B cell (primary cell): ENCODE measurements around the gene SLC18A2. TPM values are rescaled to one million over a fixed set of nuclear protein-coding genes. Genes with fewer than 3 reads are reported as not detected.

Source experiments
- ATAC-seq: fragments of 200-7000 bp; cut with Tn5 transposase; one replicate; pipeline ENCODE4 v1.10.0; 2021; ENCODE audit warnings: low read depth, mild to moderate bottlenecking, moderate number of reproducible peaks, moderate library complexity
- CTCF ChIA-PET: fragments of 350-600 bp; sonication (Branson Sonifier 250); formaldehyde crosslinking; loops from one replicate; lab custom pipeline; 2021; ENCODE audit warnings: antibody characterized with exemption, inconsistent platforms; lab: Charles Lee
- POLR2A ChIA-PET: fragments of 350-600 bp; sonication (Branson Sonifier 250); formaldehyde crosslinking; loops from one replicate; lab custom pipeline; 2021; ENCODE audit warnings: antibody characterized with exemption; lab: Charles Lee
- DNase-seq: peaks from one replicate; pipeline ENCODE4 v3.0.0; 2013
- H2AFZ ChIP-seq: 2 replicates; pipeline ENCODE4 v1.6.1; 2012; ENCODE audit warnings: mild to moderate bottlenecking, low read depth, low read length; ENCODE audit not compliant: insufficient read depth, poor library complexity, severe bottlenecking
- H3K27ac ChIP-seq, 2 donors: 1 replicate in 1 of 2; 2 replicates in 1 of 2; pipeline ENCODE4 v1.5.1; 2012 to 2013; ENCODE audit warnings: low read length in 2 of 2, mild to moderate bottlenecking in 2 of 2, moderate library complexity in 1 of 2
- H3K27me3 ChIP-seq, 4 experiments: fragments of 200-600 bp in 1 of 4; sonication (generic) in 1 of 4; replicated peaks in 1 of 4; 1 replicate in 2 of 4; 2 replicates in 2 of 4; pipeline versions ENCODE4 v1.6.1 to v1.7.0; 2013 to 2016; ENCODE audit warnings: low read length in 3 of 4, mild to moderate bottlenecking in 2 of 4, mixed read lengths in 1 of 4, moderate library complexity in 1 of 4; ENCODE audit not compliant: insufficient read depth in 4 of 4, control insufficient read depth in 3 of 4; ENCODE audit errors: control extremely low read depth in 1 of 4
- H3K36me3 ChIP-seq, 2 experiments: replicated peaks in 1 of 2; 1 replicate in 1 of 2; 2 replicates in 1 of 2; pipeline versions ENCODE4 v1.6.1 to v1.7.1; 2013; ENCODE audit warnings: low read length in 1 of 2; ENCODE audit not compliant: insufficient read depth in 2 of 2, control insufficient read depth in 1 of 2; ENCODE audit errors: control extremely low read depth in 1 of 2, extremely low read depth in 1 of 2
- H3K4me1 ChIP-seq, 2 donors: fragments of 200-600 bp in 1 of 2; sonication (generic) in 1 of 2; 1 replicate in 1 of 2; 2 replicates in 1 of 2; pipeline versions ENCODE4 v1.5.1 to v1.6.1; 2013 to 2017; ENCODE audit warnings: low read length in 2 of 2; ENCODE audit not compliant: control insufficient read depth in 2 of 2, insufficient read depth in 2 of 2
- H3K4me2 ChIP-seq: replicated peaks from 2 replicates; pipeline ENCODE3; 2012; ENCODE audit warnings: mild to moderate bottlenecking, low read depth, low read length; ENCODE audit not compliant: poor library complexity, severe bottlenecking
- H3K4me3 ChIP-seq, 5 experiments: fragments of 200-600 bp in 1 of 5; sonication (generic) in 1 of 5; 1 replicate in 3 of 5; 2 replicates in 2 of 5; pipeline versions ENCODE4 v1.5.1 to v1.7.0; 2011 to 2016; ENCODE audit warnings: low read length in 4 of 5, mild to moderate bottlenecking in 4 of 5, low read depth in 2 of 5, control low read depth in 1 of 5, moderate library complexity in 1 of 5; ENCODE audit not compliant: insufficient read depth in 1 of 5; ENCODE audit errors: control extremely low read depth in 1 of 5, extremely low read depth in 1 of 5
- H3K79me2 ChIP-seq: fragments of 200-600 bp; sonication (generic); one replicate; pipeline ENCODE4 v1.6.0; 2016; ENCODE audit warnings: low read length; ENCODE audit not compliant: control insufficient read depth, insufficient read depth
- H3K9ac ChIP-seq: fragments of 200-600 bp; sonication (generic); 2 replicates; pipeline ENCODE4 v1.6.1; 2017; ENCODE audit warnings: mild to moderate bottlenecking, low read length, moderate library complexity
- H3K9me3 ChIP-seq, 3 donors: one replicate each; pipeline versions ENCODE4 v1.6.1 to v1.7.1; 2013; ENCODE audit warnings: low read length in 2 of 3; ENCODE audit not compliant: control insufficient read depth in 2 of 3, insufficient read depth in 1 of 3; ENCODE audit errors: control extremely low read depth in 1 of 3
- H4K20me1 ChIP-seq: 2 replicates; pipeline ENCODE4 v1.6.0; 2012; ENCODE audit warnings: mild to moderate bottlenecking, low read length; ENCODE audit not compliant: insufficient read depth, control insufficient read depth, poor library complexity, severe bottlenecking
- H3K27ac Mint-ChIP-seq: one replicate; pipeline ENCODE4 v1.8.0; 2021; ENCODE audit warnings: mixed read lengths
- H3K27me3 Mint-ChIP-seq: one replicate; pipeline ENCODE4 v1.8.0; 2021; ENCODE audit warnings: mixed read lengths
- H3K4me1 Mint-ChIP-seq: one replicate; pipeline ENCODE4 v1.8.0; 2021; ENCODE audit warnings: mixed read lengths
- H3K4me3 Mint-ChIP-seq: one replicate; pipeline ENCODE4 v1.8.0; 2021; ENCODE audit warnings: mixed read lengths
- H3K9me3 Mint-ChIP-seq: one replicate; pipeline ENCODE4 v1.8.0; 2022; ENCODE audit warnings: mixed read lengths; ENCODE audit not compliant: insufficient read depth
- CTCF ChIP-seq: fragments of 200-600 bp; IDR thresholded peaks from one replicate; pipeline ENCODE4 v1.8.0; 2022; ENCODE audit warnings: antibody characterized with exemption, mild to moderate bottlenecking
- EZH2 ChIP-seq: IDR thresholded peaks from 2 replicates; pipeline ENCODE4 v1.6.1; 2012; ENCODE audit warnings: borderline replicate concordance, low read depth, mild to moderate bottlenecking, moderate library complexity, low read length; ENCODE audit not compliant: insufficient read depth, poor library complexity, severe bottlenecking
- WGBS: methylation state at CpG from one replicate; pipeline ENCODE4 v1.1.5; 2013; ENCODE audit warnings: missing lambda C conversion rate; ENCODE audit not compliant: insufficient coverage; 5-methylcytosine and 5-hydroxymethylcytosine counted together
- intact Hi-C: fragments of 100-400 bp; cut with micrococcal nuclease; formaldehyde crosslinking; loops from one replicate; pipeline ENCODE4 v1.10.0; 2022
- polyA plus RNA-seq: library from polyadenylated mRNA; depleted of rRNA; stranded (reverse); fragments of >200 nt; gene quantifications from 2 replicates; pipeline ENCODE4 v1.2.3, GENCODE V29; 2012
- total RNA-seq, 2 donors: library from RNA; stranded (reverse); fragments of 120-200 nt in 1 of 2; gene quantifications; 1 replicate in 1 of 2; 2 replicates in 1 of 2; pipeline versions ENCODE4 v1.2.3 to v1.2.4, GENCODE V29; 2013 to 2022

SLC18A2 gene
- total and polyA plus RNA-seq, 2 donors (not counting 1 experiment from before 2014, with no cell fraction given) = not detected

DNA sequence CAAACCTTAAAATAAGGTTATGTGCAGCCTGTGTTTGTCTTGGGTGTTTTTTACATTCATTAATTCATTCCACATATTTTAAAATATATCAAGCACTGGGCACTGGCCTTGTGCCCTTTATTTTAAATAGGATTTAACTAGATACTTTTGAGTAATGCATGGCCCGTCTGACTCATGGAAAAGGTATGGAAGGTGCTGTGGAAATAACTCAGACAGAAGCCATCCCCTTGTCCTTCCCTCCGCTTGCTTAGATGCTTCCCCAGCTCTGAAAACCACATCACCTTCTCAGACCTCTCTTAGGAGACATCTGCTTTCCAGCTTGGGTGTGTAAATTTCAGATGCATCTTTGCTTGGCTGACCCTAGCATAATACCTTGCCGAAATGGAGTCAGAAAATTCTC is 30.5 kb downstream of the SLC18A2 start:
- Histone ChIP-seq H3K36me3 (no peaks in the 10 kb centered on the region), H2AFZ (no peak overlapping the region), H3K27ac (no peak overlapping the region), H3K4me2 (no peak overlapping the region), H3K4me1 (no peaks in the 10 kb centered on the region), H3K27me3 (no peaks in the 10 kb centered on the region), H4K20me1 (no peaks in the 10 kb centered on the region), H3K4me3 (no peak overlapping the region), H3K9me3 (peaks cover 0 to 2% (median 0%) of the 10 kb centered on the region in 3 donors), H3K79me2 (no peaks in the 10 kb centered on the region), H3K9ac (no peak overlapping the region)
- H3K4me3 Mint-ChIP-seq = no peak overlapping the region
- no peak overlapping the region for H3K27ac Mint-ChIP-seq
- WGBS = 100% methylated on average over 1 of the region's 3 CpGs
- ATAC-seq (no peak), DNase-seq (no peak)
- intact Hi-C loops = no loop called here
- no peaks in the 10 kb centered on the region for H3K27me3 Mint-ChIP-seq
- ChIA-PET POLR2A (no interaction called here), CTCF (no interaction called here)
- H3K4me1 Mint-ChIP-seq = no peaks in the 10 kb centered on the region
- H3K9me3 Mint-ChIP-seq = no peaks in the 10 kb centered on the region
- TF ChIP-seq CTCF (no peak), EZH2 (no peak)

DNA sequence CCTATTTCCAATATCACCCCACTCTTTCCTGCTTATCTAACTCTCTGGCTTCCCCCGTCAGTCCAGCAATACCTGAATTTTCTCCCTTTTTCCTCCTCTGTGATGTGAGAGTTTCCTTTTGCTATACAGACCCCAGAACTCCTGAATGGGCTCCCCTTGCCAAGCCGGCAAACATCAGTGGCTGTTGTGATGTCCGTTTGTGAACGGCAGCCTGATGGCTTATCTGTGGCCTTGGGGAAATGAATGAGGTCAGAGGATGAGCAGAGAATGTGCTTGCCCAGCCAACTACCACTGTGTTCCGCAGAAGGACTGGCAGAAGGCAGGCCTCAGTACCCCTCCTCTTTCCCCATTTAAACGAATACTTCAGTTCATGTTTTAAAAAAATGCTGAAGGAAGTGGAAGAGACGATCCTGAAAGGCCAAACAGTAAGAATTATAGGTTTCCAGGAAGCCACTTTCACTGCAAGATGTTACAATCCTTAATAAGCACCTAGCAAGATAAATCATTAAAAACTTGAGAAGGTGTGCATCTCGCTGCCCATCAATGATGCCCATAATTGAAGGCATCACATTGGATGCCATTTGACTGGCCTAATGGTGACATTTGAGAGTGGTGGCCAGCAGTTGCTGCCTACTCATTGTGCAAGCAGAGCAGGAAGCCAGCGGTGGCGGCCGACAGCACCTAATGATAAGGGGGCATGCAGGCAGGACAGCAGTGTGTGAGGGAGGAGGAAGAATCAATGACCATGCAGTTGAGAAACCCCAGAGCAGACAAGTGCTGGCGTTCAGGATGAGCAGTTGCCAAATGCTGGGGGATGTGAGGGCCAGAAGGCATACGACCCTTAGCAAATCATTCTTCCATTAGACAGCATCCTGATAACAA is 31.5 kb downstream of the SLC18A2 start:
- intact Hi-C loops = no loop called here
- H3K4me3 ChIP-seq = no peak overlapping the region
- POLR2A ChIA-PET = no interaction called here

More for the DNA sequence above, 31.5 kb downstream of the SLC18A2 start:
- Histone ChIP-seq H3K27ac (no peak overlapping the region), H3K4me1 (no peaks in the 10 kb centered on the region), H3K79me2 (no peaks in the 10 kb centered on the region), H3K27me3 (no peaks in the 10 kb centered on the region), H3K9ac (no peak overlapping the region), H3K4me2 (no peak overlapping the region), H2AFZ (no peak overlapping the region), H4K20me1 (no peaks in the 10 kb centered on the region), H3K36me3 (no peaks in the 10 kb centered on the region), H3K9me3 (peaks cover 0 to 2% (median 0%) of the 10 kb centered on the region in 3 donors)
- Mint-ChIP-seq H3K27ac (no peak overlapping the region), H3K9me3 (no peaks in the 10 kb centered on the region), H3K4me3 (no peak overlapping the region), H3K27me3 (no peaks in the 10 kb centered on the region), H3K4me1 (no peaks in the 10 kb centered on the region)
- 97% methylated on average over 5 of the region's 13 CpGs for WGBS
- CTCF ChIA-PET = no interaction called here
- no peak for ATAC-seq
- TF ChIP-seq EZH2 (no peak), CTCF (no peak)
- DNase-seq = no peak
